IPS-15b (cell line): ENCODE results near the gene SYNPO2.

Experiments
- H3K27me3 ChIP-seq: one replicate; pipeline ENCODE4 v1.6.1; 2013; ENCODE audit warnings: low read length; ENCODE audit not compliant: control insufficient read depth, insufficient read depth
- H3K36me3 ChIP-seq: one replicate; pipeline ENCODE4 v1.6.1; 2013; ENCODE audit warnings: low read length; ENCODE audit not compliant: control insufficient read depth, insufficient read depth
- H3K4me1 ChIP-seq: one replicate; pipeline ENCODE4 v1.6.1; 2013; ENCODE audit warnings: mild to moderate bottlenecking, low read length; ENCODE audit not compliant: control insufficient read depth, insufficient read depth
- H3K4me3 ChIP-seq: one replicate; pipeline ENCODE4 v1.5.1; 2013; ENCODE audit warnings: low read depth, low read length
- H3K9ac ChIP-seq: one replicate; pipeline ENCODE4 v1.6.1; 2013; ENCODE audit warnings: low read depth, mild to moderate bottlenecking, low read length
- H3K9me3 ChIP-seq: one replicate; pipeline ENCODE4 v1.6.1; 2013; ENCODE audit warnings: mild to moderate bottlenecking, low read length; ENCODE audit not compliant: control insufficient read depth, insufficient read depth

Gene SYNPO2

GRCh38 chr4:119068529-119068962, 179.9 kb downstream of the SYNPO2 start:
- Histone ChIP-seq H3K9me3 (peaks cover 3% of the 10 kb centered on the region), H3K9ac (no peak overlapping the region), H3K27me3 (no peaks in the 10 kb centered on the region), H3K36me3 (no peaks in the 10 kb centered on the region), H3K4me3 (peak overlapping the region; percentile 55), H3K4me1 (no peaks in the 10 kb centered on the region)

DNA sequence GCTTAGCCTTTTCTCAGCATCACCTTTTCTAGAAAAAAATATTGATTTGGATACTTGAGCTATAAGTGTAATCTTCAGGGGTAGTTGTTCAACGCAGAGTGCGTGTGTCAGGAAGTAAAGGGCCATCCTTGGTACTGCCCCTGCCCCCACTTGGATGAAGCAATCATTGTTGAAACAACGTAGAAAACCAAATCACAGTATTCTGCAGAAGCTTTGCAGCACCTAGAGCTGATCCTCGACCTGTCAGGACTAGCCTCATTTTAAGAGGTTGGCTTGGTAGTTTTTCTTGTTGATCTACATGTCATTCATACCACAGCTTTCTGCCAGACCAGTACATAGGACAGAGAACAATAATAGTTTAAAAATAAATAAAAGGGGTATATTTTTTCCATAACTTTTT, 181.6 kb downstream of the SYNPO2 start:
- Histone ChIP-seq H3K9ac (no peak overlapping the region), H3K4me1 (no peaks in the 10 kb centered on the region), H3K36me3 (no peaks in the 10 kb centered on the region), H3K9me3 (peaks cover 3% of the 10 kb centered on the region), H3K27me3 (no peaks in the 10 kb centered on the region), H3K4me3 (no peak overlapping the region)

DNA sequence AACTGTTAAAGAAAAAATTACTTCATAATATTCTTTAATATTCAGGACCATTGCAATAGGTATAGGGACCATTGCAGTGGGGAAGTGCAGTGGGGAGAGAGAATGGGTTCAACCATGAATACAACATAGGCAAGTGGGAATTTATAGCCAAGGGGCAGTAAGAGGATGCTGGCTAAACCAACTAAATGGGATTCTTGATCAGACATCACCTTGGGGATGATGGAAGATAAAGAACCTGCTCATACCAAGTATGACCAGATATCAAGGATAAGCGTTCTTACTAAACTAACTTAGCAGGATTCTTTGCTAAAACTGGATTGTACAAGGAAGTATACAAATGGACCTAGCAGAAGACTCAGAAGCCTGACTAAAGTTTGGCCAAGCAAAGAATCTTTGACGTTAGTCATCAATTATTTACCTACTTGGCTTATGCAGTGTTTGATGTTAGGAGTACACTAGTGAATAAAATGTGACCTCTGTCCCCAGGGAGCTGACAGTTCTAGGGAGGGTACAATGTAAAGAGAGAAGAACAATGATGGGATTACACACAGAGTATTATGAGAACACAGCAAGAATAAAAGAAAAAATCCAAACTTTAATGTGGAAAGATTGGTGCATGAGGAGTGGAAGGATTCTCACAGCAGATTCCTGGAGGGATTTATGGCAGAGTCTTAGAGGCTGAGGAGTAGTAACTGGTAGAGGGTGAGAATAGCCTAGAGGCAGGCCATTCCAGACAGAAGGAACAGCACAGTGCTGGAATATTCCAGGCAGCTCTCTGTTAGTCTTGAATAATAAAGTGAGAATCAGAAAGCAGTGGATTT, 192.3 kb downstream of the SYNPO2 start:
- no peaks in the 10 kb centered on the region for H3K36me3 ChIP-seq
- H3K4me3 ChIP-seq = no peak overlapping the region
- H3K27me3 ChIP-seq = no peaks in the 10 kb centered on the region
- H3K4me1 ChIP-seq = no peaks in the 10 kb centered on the region
- H3K9me3 ChIP-seq = no peaks in the 10 kb centered on the region
- no peak overlapping the region for H3K9ac ChIP-seq

- Histone ChIP-seq H3K36me3 (no peaks in the 10 kb centered on the region), H3K4me1 (no peaks in the 10 kb centered on the region), H3K4me3 (no peak overlapping the region), H3K27me3 (no peaks in the 10 kb centered on the region), H3K9me3 (no peaks in the 10 kb centered on the region), H3K9ac (no peak overlapping the region)
Measured at GRCh38 chr4:119081542-119081859, 192.8 kb downstream of the SYNPO2 start.

GRCh38 chr4:119081943-119082342, 193.3 kb downstream of the SYNPO2 start:
- Histone ChIP-seq H3K9ac (no peak overlapping the region), H3K36me3 (no peaks in the 10 kb centered on the region), H3K9me3 (no peaks in the 10 kb centered on the region), H3K4me3 (no peak overlapping the region), H3K27me3 (no peaks in the 10 kb centered on the region), H3K4me1 (no peaks in the 10 kb centered on the region)

DNA sequence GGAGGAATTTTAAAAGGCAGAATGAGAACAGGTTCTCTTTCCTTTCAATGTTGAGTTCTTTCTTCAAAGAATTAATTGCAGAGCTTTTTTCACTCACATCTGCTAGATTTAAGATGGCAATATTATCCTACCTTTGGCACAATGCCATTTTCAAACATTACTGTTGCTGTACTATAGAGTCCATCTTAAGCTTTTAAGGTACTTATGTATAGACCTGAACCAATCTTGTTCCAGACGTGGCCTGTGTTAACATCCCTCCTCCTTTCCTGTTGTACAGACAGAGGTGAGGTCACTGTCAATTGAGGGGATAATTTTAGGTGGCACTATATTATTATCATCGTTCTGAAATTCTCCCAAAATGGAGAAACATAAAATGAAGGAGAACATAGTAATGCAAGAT, 194.0 kb downstream of the SYNPO2 start:
- Histone ChIP-seq H3K9ac (no peak overlapping the region), H3K9me3 (no peaks in the 10 kb centered on the region), H3K27me3 (no peaks in the 10 kb centered on the region), H3K36me3 (no peaks in the 10 kb centered on the region), H3K4me1 (no peaks in the 10 kb centered on the region), H3K4me3 (no peak overlapping the region)

GRCh38 chr4:119084513-119084912, 195.9 kb downstream of the SYNPO2 start:
- Histone ChIP-seq H3K9me3 (no peaks in the 10 kb centered on the region), H3K4me1 (no peaks in the 10 kb centered on the region), H3K36me3 (no peaks in the 10 kb centered on the region), H3K9ac (no peak overlapping the region), H3K27me3 (no peaks in the 10 kb centered on the region), H3K4me3 (no peak overlapping the region)

- no peak overlapping the region for H3K9ac ChIP-seq
- H3K4me3 ChIP-seq = no peak overlapping the region
- no peaks in the 10 kb centered on the region for H3K9me3 ChIP-seq
- H3K27me3 ChIP-seq = no peaks in the 10 kb centered on the region
- no peaks in the 10 kb centered on the region for H3K36me3 ChIP-seq
- H3K4me1 ChIP-seq = no peaks in the 10 kb centered on the region
Measured at GRCh38 chr4:119087121-119087520, 198.5 kb downstream of the SYNPO2 start.

- Histone ChIP-seq H3K27me3 (no peaks in the 10 kb centered on the region), H3K4me3 (no peak overlapping the region), H3K9me3 (no peaks in the 10 kb centered on the region), H3K36me3 (no peaks in the 10 kb centered on the region), H3K4me1 (no peaks in the 10 kb centered on the region), H3K9ac (no peak overlapping the region)
Measured at GRCh38 chr4:119087656-119088055, 199.0 kb downstream of the SYNPO2 start.

- Histone ChIP-seq H3K9me3 (no peaks in the 10 kb centered on the region), H3K4me1 (no peaks in the 10 kb centered on the region), H3K27me3 (no peaks in the 10 kb centered on the region), H3K4me3 (no peak overlapping the region), H3K9ac (no peak overlapping the region), H3K36me3 (no peaks in the 10 kb centered on the region)
Measured at GRCh38 chr4:119093042-119093827, 204.6 kb downstream of the SYNPO2 start.

DNA sequence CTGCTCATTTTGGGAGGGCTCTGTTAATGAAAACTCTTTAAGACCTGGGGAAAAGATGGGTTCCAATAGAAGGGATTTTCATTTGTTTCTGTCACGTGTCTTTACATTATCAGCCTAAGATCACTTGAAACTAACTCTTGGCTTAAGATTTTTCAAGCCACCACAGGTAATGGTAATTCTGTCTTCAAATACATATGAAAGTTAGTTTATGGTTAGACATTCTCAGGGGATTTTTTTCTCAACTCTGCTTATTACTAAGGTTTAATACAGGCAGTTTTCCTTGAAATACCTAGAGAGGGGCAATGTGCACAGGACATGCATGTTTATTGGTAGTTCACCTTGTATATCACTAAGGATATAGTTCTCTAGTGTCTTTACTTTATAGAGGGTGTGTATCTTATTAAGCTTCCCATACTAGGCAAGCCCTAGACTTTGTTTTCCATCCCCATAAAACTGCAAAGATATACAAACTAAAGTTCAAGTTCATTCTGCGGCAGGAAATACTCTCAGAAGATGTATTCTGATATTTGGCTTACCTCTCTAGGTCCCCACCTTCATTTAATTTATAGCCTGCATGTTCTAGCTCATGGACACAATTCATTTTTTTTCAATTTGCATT, 208.7 kb downstream of the SYNPO2 start:
- no peak overlapping the region for H3K9ac ChIP-seq

GRCh38 chr4:119098306-119098705, 209.7 kb downstream of the SYNPO2 start:
- Histone ChIP-seq H3K27me3 (no peaks in the 10 kb centered on the region), H3K36me3 (no peaks in the 10 kb centered on the region), H3K4me1 (no peaks in the 10 kb centered on the region), H3K9ac (no peak overlapping the region), H3K4me3 (no peak overlapping the region), H3K9me3 (no peaks in the 10 kb centered on the region)

More for the DNA sequence above, 208.7 kb downstream of the SYNPO2 start:
- no peaks in the 10 kb centered on the region for H3K27me3 ChIP-seq
- H3K4me1 ChIP-seq = no peaks in the 10 kb centered on the region
- no peaks in the 10 kb centered on the region for H3K36me3 ChIP-seq
- no peaks in the 10 kb centered on the region for H3K9me3 ChIP-seq
- no peak overlapping the region for H3K4me3 ChIP-seq
